AG08396 (cell line): ENCODE data around the gene APLF.
A peak's percentile ranks its signal among the peaks of the same experiment; 100 is the strongest.
"Not testable (repeated sequence)": the region's sequence is repeated elsewhere in the genome, so short reads cannot be mapped to it uniquely, and the experiment has no call there.

ENCODE experiments used
- DNase-seq: peaks from one replicate; pipeline ENCODE4 v3.0.0; 2012; ENCODE audit warnings: low spot score, mixed read lengths

The APLF gene

GRCh38 chr2:68441179-68441993, 26.0 kb upstream of the APLF start:
- DNase-seq, result peak; percentile 61

- DNase-seq, result no peak
These were observed 25.4 kb upstream of the APLF start for GRCh38 chr2:68441994-68442322.

- not testable (repeated sequence) for DNase-seq
These were observed 21.0 kb upstream of the APLF start for GRCh38 chr2:68446425-68446824.

GRCh38 chr2:68447118-68447517, 20.3 kb upstream of the APLF start:
- no peak for DNase-seq

- DNase-seq, result no peak
These were observed 18.4 kb upstream of the APLF start for GRCh38 chr2:68448671-68449653.

GRCh38 chr2:68452158-68452900, 15.1 kb upstream of the APLF start:
- DNase-seq, result no peak

GRCh38 chr2:68453761-68454360, 13.5 kb upstream of the APLF start:
- no peak for DNase-seq

- DNase-seq, result no peak
These were observed 12.7 kb upstream of the APLF start for GRCh38 chr2:68454719-68455118.

GRCh38 chr2:68456198-68456597, 11.2 kb upstream of the APLF start:
- DNase-seq, result no peak

GRCh38 chr2:68458981-68459380, 8.4 kb upstream of the APLF start:
- DNase-seq, result peak; percentile 38

- DNase-seq, result peak; percentile 34
These were observed 4.0 kb upstream of the APLF start for GRCh38 chr2:68463287-68463877.

GRCh38 chr2:68464651-68465050, 2.7 kb upstream of the APLF start:
- DNase-seq, result no peak

GRCh38 chr2:68465081-68465916, 2.1 kb upstream of the APLF start:
- DNase-seq, result no peak

GRCh38 chr2:68466361-68466777, 1.0 kb upstream of the APLF start:
- peak; percentile 29 for DNase-seq

- DNase-seq, result no peak
These were observed 658 bp upstream of the APLF start for GRCh38 chr2:68466778-68467076.

- no peak for DNase-seq
These were observed 1.4 kb downstream of the APLF start for GRCh38 chr2:68468801-68469200.

GRCh38 chr2:68469935-68470334, 2.5 kb downstream of the APLF start:
- DNase-seq, result no peak

- DNase-seq, result no peak
These were observed 4.0 kb downstream of the APLF start for GRCh38 chr2:68471385-68471784.

- no peak for DNase-seq
These were observed 5.5 kb downstream of the APLF start for GRCh38 chr2:68472796-68473414.

GRCh38 chr2:68475110-68475509, 7.7 kb downstream of the APLF start:
- no peak for DNase-seq
